NCI-H1092 treated with DMSO at 0.1 percent for 48 hours (cell line): ENCODE results near the gene CDK6.

Experiments
- DNase-seq: peaks from one replicate; lab custom pipeline; 2025; lab: John Stamatoyannopoulos, UW

CDK6 gene

GRCh38 chr7:92845736-92846135 lies 9.4 kb upstream of the CDK6 start:
- no peak for DNase-seq

DNA sequence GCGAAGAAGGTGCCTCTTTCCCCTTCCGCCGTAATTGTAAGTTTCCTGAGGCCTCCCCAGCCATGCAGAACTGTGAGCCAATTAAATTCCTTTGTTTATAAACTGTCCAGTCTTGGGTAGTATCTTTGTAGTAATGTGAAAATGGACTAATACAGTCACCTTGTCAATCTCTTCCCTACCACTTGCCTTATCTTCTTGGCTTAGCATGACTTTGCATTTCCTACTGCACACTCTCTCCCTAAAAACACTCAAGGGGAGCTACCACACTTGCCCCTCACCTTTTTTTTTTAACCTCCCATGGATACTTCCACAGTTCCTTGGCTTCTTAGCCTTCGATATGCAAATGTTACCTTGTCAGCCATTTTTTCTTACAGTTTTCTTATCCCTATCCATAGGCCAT lies 7.4 kb upstream of the CDK6 start:
- no peak for DNase-seq

DNA sequence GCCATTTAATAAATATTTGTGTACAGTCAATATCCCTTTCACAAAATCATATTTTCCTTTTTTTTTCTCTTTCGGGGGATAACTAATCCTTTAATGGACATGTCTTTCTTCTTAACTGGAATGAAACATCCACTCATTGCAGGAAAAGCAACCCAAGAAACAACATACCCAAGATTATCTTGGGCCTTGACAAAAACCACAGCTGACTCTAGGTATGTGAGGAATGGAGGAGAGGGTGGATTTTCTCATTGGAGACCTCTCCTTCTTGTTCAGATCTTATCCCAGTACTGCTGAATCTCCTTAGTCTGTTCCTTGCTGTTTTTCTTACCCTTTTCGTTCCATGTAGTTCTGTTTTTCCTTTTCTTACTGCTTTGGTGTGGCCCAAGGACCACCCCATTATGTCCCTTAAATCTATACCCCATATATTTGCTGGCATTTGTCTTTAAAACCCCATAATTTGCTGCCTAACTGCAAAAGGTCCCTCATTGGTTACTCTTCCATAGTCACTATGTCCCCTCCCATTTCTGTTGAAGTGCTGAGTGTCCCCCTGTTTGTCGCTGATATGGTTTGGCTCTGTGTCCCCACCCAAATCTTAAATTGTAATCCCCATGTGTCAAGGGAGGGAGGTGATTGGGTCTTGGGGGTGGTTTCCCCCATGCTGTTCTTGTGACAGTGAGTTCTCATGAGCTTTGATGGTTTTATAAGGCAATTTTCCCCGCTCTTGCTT lies 6.8 kb upstream of the CDK6 start:
- no peak for DNase-seq

DNA sequence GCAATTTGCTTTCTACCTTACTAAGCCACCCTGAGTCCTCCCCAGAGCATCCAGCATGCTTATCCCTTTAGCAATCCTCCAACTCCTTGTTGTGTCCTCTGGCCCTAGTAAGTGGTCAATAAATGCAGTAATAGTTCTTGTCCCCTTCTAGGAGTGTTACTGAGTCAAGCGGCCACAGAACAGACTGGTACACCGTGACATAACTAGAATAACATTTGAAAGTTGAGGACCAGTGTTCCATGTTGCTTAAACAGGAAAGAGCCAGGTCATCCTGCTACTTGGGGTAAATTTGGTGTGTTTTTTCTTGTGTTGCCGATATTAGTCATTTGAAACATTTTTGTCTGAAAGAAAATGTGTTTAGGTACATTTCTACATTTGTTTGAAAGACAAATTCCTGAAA lies 4.8 kb upstream of the CDK6 start:
- no peak for DNase-seq

GRCh38 chr7:92840316-92840715 lies 3.9 kb upstream of the CDK6 start:
- DNase-seq, result no peak

DNA sequence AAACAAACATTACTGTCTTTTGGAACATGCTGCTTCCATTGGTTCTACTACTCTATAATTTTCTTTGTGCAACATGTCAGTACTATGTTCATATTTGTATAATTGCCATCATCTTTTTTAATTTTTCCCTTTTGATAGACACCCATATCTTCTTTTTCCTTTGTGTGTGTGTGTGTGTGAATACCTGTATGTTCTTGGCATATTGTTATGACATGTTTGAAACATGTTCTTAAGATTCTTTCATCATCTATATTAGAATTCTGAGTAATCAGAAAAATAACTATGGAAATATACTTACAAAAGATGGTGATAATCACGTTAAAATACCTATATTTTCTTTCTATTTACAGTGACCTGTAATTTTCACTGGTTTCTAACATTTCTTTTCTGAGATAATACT lies 3.5 kb upstream of the CDK6 start:
- DNase-seq, result no peak

GRCh38 chr7:92838934-92839333 lies 2.6 kb upstream of the CDK6 start:
- no peak for DNase-seq

- DNase-seq, result peak; percentile 16
These were observed 802 bp upstream of the CDK6 start for GRCh38 chr7:92837000-92837749.

DNA sequence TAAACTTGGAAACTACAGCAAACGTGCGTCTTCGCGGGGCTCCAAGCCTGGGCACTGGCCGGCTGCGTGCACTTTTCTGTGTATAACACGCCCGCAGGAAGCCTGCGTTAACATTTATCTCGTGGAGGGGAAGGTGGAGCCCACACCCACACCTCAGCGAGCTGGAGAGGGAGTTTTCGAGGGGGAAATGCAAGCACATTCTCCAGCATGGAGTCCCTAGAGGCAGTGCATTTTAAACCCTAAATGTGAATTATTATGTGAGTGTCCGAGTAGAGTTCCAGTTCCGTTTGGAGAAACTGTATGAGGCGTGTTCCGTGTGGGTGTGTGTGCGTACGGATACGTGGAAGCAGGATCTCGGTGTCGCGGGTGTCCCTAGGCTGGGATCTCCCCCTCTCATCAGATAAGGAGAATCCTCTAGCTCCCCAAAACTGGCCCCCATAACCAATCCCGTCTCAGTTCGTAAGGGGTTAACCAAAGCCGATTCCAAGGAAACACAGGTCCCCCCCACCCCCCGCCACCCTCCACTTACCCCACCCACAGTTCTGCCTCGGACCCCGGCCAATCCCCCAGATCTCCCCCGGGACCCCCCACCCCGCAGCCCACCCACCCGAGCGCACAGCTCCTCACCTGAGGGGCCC lies 403 bp downstream of the CDK6 start:
- no peak for DNase-seq

DNA sequence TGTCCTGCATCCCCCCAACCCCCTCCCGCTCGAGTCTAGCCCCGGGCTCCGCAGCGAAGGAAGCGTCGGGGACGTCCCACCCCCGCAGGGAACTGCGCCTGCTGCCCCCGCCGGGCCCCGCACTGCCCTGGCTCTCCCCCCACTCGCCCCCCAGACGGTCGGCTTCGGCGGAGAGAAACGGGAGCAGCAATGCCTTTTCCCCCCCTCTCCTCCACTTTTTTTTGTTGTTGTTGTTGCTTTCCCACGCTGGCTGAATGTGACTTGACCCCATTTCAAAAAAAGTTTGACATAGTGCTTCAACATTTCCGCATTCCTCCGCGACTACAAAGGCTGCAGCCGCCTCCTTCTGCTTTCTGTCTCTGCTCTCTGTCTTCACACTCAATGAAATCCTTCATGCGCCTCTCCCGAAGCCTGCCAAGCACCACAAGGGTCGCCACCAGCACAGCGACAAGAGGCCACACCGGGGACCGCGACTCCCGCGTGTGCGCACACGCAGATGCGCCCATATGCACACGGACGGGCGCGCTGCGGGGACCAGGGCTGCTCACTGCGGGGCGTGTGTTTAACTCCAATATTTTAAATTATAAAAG lies 1.0 kb downstream of the CDK6 start:
- DNase-seq, result no peak

DNA sequence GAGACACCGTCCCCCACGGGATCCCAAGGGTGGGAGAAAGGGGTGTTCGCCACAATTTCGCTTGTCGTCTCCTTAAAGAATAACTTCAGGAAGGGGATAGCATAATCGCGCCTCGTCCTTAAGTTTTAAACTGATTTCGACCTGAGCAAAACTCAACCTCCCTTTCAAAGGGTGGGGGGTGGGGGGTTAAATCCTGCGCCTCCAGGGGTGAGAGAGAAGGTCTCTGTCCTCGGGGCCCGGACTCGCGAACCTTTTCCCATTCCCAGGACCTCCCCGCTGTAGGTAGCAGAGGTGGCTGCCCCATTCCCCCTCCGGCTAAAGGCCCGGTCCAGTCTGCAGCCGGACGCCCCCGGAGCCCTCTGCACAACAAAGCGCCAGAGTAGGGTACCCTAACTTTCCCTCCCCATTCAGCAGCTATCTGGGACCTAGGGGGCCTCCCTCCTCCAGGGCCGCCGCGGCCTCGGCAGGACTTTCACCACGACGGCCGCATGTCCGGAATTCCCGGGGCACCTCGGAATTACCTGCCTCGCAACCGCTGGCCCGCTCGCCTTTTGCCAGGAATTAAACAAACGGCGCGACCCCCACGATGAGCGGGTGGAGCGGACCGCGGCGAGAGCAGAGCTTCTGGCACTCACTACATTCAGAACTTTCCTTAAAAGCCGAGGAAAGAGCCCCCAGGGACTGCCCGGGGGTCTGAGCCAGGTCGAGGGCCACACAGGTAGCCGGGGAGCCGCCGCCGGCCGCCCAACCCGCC lies 1.7 kb downstream of the CDK6 start:
- DNase-seq, result no peak

GRCh38 chr7:92833766-92834506 lies 2.4 kb downstream of the CDK6 start:
- DNase-seq, result peak; percentile 55

- DNase-seq, result peak; percentile 86
These were observed 3.2 kb downstream of the CDK6 start for GRCh38 chr7:92833024-92833765.

DNA sequence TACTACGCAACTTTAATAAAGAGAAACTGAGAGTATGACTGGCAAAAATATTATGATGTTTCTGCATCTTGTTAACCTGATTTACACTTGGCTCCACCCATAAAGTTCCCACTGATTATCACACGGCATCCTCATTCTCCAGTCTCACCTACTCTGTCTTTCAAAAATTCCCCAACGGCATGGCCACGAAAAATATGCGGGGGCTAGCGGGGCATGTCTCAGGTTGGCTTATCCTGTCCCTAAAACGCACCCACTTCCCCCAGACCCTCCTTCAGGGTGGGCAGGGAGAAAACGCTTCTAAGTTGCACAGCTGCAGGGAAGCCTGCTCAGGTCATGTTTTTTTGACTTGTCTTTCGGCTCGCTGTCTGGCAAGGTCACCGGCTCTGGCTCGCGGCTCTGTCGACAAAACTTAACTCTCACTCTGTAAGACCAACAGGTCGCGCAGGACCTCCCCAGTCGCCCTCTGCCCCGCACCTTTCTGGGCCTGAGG lies 3.8 kb downstream of the CDK6 start:
- DNase-seq, result peak; percentile 56

DNA sequence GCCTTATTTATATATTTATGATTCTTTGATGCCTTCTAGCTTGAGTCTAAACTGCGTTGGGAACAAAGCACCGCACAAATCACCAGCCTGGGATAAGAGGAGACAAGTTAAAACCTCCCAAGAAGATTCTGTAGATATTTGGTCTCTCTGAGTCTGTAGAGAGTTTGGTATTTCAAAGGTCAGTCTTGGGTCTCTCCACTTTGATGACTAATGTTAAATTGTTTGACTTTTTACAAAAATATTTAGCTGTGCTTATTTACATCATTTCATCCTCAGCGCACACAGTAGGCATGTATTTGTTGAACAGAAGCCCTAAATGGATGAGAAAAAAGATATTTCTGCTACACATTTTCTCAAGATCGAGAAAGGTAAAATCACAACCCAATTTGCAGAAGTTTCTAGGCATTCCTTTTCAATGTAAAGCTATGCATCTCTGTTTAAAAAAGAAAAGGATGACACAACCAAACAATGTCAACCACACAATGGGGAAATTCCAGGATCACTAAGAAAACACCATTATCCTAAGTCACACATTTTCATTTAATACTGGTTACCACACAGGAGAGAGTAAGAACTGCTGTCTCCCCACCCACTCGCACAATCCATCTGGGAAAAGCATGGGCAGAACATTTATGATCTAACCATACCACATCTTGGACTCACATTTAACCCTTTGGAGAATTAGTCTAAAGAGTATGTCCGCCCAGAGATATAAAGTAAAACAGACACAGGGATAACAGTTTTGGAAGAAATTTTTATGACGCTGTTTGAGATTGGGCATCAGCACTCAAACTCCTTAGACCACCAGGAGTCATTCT lies 4.4 kb downstream of the CDK6 start:
- no peak for DNase-seq

- DNase-seq, result no peak
These were observed 5.8 kb downstream of the CDK6 start for GRCh38 chr7:92830532-92831110.

- DNase-seq, result no peak
These were observed 6.3 kb downstream of the CDK6 start for GRCh38 chr7:92830027-92830426.

- DNase-seq, result no peak
These were observed 8.8 kb downstream of the CDK6 start for GRCh38 chr7:92827464-92828120.
